AG04450 (cell line): ENCODE results near the gene TRIO. TPM values are rescaled to one million over a fixed set of nuclear protein-coding genes. Genes with fewer than 3 reads are reported as not detected.
A peak's percentile ranks its signal among the peaks of the same experiment; 100 is the strongest.
"Not testable (repeated sequence)": the region's sequence is repeated elsewhere in the genome, so short reads cannot be mapped to it uniquely, and the experiment has no call there.

Source experiments
- CTCF ChIA-PET: fragments of 300-600, 350-600 bp; formaldehyde crosslinking; extraction: SDS; loops from one replicate; lab custom pipeline; 2022; ENCODE audit warnings: antibody characterized with exemption, inconsistent platforms; lab: Charles Lee
- POLR2A ChIA-PET: fragments of 350-600 bp; formaldehyde crosslinking; extraction: SDS; loops from one replicate; lab custom pipeline; 2021; ENCODE audit warnings: antibody characterized with exemption, inconsistent platforms; lab: Yijun Ruan, JAX
- DNase-seq: peaks from one replicate; pipeline ENCODE4 v3.0.0-alpha.2; 2011; ENCODE audit warnings: low read depth, low spot score
- H3K27ac ChIP-seq: one replicate; pipeline ENCODE4 v1.5.1; 2012; ENCODE audit warnings: low read depth, low read length, control low read depth
- H3K27me3 ChIP-seq: one replicate; pipeline ENCODE4 v1.6.0; 2012; ENCODE audit warnings: low read length; ENCODE audit not compliant: control insufficient read depth, insufficient read depth
- H3K4me3 ChIP-seq: 2 replicates; pipeline ENCODE4 v1.5.1; 2011; ENCODE audit warnings: mild to moderate bottlenecking, low read depth, low read length, control low read depth
- H3K9me3 ChIP-seq: 2 replicates; pipeline ENCODE4 v1.5.1; 2012; ENCODE audit warnings: low read length; ENCODE audit not compliant: control insufficient read depth, insufficient read depth
- polyA minus RNA-seq: library from RNA; depleted of rRNA, polyadenylated mRNA; stranded (reverse); fragments of >200 nt; gene quantifications from 2 replicates; pipeline ENCODE4 v1.2.3, GENCODE V29; 2011; rRNA and poly(A)+ RNA removed
- polyA plus RNA-seq: library from polyadenylated mRNA; depleted of rRNA; stranded (reverse); fragments of >200 nt; gene quantifications from 2 replicates; pipeline ENCODE4 v1.2.3, GENCODE V29; 2011; rRNA removed
- TF ChIP-seq, protein P1 (sequence below): IDR thresholded peaks from 2 replicates; pipeline ENCODE4 v1.5.1; 2011; ENCODE audit warnings: low read depth, low read length, control low read depth, inconsistent platforms

Gene TRIO
- polyA plus RNA-seq = 268 TPM in 2 replicates
- 933 and 1,222 TPM in 2 replicates for polyA minus RNA-seq

DNA sequence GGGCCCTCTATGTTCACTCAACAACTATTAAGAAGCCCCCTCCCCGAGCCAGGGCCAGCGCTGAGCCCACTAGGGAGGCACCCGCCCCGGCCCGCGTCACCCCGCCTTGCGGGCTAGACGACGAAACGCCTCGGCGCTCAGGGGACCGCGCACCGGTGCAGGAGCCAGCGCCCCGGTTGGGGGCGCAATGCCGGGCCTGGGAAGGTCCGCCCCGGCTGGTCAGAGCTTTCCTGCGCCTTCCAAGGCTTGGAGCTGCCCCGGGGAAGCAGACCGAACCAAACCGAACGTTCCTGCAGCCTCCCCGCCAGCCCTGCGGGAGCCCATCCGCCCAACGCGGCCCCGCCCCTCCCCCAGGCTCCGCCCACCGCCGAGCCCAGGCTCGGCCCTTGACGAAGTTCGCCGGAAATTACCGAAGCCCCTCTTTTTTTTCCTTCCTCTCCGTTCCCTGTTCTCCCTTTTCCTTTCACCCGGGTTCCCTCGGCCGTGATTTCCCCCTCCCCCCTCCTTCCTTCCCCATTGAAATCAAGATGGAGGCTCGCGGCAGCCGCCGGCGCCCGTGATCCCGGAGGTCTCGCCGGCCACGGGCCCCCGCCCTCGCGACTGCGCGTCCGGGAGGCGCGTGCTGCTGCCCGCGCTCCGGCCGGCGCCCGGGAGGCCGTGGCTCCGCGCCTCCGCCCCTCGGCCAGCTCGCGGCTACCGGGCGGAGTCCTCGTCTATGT lies at the start of gene TRIO:
TRIO (plus strand) TSS at position 516 of the 719 bp plus-strand sequence. CDS start 384 bp downstream, outside the sequence.
- Histone ChIP-seq H3K9me3 (peaks cover 4% of the 10 kb centered on the region; the same call in 1 of the 2 replicates), H3K4me3 (peak within 1 kb of the TSS; percentile 84), H3K27me3 (no peaks in the 10 kb centered on the region), H3K27ac (peak within 1 kb of the TSS; percentile 98)
- ChIA-PET CTCF (interaction anchor here (0.7 to 1.8 kb wide), 5 partner anchors 11 to 232 kb away, joined by 3 to 11 read pairs (median 4); no protein-coding TSS in a partner anchor), POLR2A (interaction anchor here (0.6 to 2.9 kb wide), 10 partner anchors 14 to 168 kb away, joined by 3 to 12 read pairs (median 6); no protein-coding TSS in a partner anchor)
- DNase-seq = peak; percentile 77
- TF ChIP-seq, protein P1, sequence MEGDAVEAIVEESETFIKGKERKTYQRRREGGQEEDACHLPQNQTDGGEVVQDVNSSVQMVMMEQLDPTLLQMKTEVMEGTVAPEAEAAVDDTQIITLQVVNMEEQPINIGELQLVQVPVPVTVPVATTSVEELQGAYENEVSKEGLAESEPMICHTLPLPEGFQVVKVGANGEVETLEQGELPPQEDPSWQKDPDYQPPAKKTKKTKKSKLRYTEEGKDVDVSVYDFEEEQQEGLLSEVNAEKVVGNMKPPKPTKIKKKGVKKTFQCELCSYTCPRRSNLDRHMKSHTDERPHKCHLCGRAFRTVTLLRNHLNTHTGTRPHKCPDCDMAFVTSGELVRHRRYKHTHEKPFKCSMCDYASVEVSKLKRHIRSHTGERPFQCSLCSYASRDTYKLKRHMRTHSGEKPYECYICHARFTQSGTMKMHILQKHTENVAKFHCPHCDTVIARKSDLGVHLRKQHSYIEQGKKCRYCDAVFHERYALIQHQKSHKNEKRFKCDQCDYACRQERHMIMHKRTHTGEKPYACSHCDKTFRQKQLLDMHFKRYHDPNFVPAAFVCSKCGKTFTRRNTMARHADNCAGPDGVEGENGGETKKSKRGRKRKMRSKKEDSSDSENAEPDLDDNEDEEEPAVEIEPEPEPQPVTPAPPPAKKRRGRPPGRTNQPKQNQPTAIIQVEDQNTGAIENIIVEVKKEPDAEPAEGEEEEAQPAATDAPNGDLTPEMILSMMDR = peak; percentile 45

DNA sequence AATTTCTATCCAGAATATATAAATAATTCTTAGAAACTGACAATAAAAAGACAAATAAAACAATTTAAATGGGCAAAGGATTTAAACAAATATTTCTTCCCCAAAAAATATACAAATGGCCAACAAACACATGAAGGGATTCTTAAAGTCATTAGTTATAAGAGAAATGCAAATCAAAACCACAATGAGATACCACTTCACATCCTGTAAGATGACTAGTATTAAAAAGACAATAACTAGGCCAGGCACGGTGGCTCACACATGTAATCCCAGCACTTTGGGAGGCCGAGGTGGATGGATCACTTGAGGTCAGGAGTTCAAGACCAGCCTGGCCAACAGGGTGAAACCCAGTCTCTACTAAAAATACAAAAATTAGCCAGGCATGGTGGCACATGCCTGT lies 45.8 kb upstream of the TRIO start:
- not testable (repeated sequence) for H3K27me3 ChIP-seq, H3K27ac ChIP-seq, H3K4me3 ChIP-seq, H3K9me3 ChIP-seq, DNase-seq
- CTCF ChIA-PET = interaction anchor here (0.7 kb wide), 1 partner anchor 11 kb away, joined by 5 read pairs; no protein-coding TSS in a partner anchor
- POLR2A ChIA-PET = interaction anchor here (0.7 kb wide), 1 partner anchor 112 kb away, joined by 3 read pairs; no protein-coding TSS in a partner anchor

DNA sequence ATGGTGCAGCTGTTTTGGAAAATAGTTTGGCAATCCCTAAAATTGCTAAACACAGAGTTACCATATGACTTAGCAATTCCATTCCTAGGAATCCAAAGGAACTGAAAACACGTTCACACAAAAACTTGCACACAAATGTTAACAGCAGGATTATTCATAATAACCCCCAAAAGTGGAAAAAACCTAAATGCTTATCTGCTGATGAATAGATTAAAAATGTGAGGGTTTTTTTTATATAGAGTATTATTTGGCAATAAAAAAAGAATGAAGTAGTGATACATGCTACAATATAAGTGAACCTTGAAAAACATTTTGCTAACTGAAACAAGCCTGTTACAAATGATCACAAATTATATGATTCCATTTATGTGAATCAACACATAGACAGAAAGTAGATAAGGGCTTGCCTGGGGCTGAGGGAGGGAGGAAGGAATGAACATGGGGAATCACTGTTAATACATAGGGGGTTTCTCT lies 45.1 kb upstream of the TRIO start:
- Histone ChIP-seq H3K27me3 (no peaks in the 10 kb centered on the region), H3K27ac (peak overlapping the region; percentile 87), H3K4me3 (no peak overlapping the region), H3K9me3 (peaks cover 7% of the 10 kb centered on the region; the same call in 1 of the 2 replicates)
- POLR2A ChIA-PET = interaction anchor here (0.7 kb wide), 1 partner anchor 113 kb away, joined by 3 read pairs; no protein-coding TSS in a partner anchor
- DNase-seq = peak; percentile 75
- CTCF ChIA-PET = no interaction called here
- TF ChIP-seq, protein P1 = no peak

DNA sequence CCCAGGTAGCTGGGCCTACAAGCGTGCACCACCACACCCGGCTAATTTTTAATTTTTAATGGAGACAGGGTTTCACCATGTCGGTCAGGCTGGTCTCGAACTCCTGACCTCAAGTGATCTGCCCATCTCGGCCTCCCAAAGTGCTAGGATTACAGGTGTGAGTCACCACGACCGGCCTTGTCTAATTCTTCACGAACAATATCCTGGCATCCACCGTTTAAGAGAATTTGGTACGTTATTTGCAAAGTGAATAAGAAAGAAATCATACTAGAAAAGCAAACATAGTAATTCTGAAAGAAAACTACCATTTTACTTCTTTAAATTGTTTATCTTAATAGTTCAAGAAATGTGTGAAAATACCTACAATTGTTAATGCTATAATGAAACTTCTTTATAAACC lies 42.9 kb upstream of the TRIO start:
- ChIA-PET POLR2A (no interaction called here), CTCF (no interaction called here)
- H3K9me3 ChIP-seq = peaks cover 15% of the 10 kb centered on the region; the same call in 1 of the 2 replicates
- TF ChIP-seq, protein P1 = no peak
- no peak overlapping the region for H3K4me3 ChIP-seq
- no peak for DNase-seq
- H3K27me3 ChIP-seq = no peaks in the 10 kb centered on the region
- H3K27ac ChIP-seq = no peak overlapping the region

DNA sequence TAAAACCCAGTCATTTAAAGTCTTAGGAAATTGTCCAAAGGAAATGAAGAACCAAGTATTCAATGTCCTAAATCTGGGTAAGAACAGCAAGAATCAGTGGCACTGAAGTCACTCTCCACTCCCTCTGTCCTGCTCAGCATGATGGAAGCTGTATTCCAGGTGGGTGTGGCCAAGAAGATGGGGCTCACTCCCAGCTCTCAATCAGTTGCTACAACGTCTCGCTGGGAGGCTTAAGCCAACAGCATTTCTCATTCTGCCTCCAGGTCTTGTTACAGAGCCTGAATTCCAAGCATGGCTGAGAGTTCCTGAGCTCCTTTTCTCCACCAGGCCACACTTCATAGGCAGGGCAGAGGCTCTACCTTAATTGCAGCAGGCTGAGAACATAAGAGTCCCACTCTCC lies 41.2 kb upstream of the TRIO start:
- ChIA-PET CTCF (interaction anchor here (0.6 to 1.1 kb wide), 2 partner anchors 39 to 125 kb away, joined by 3 read pairs; no protein-coding TSS in a partner anchor), POLR2A (interaction anchor here (0.6 kb wide), 1 partner anchor 17 kb away, joined by 3 read pairs; no protein-coding TSS in a partner anchor)

More for the DNA sequence above, 41.2 kb upstream of the TRIO start:
- TF ChIP-seq, protein P1 = no peak
- no peaks in the 10 kb centered on the region for H3K27me3 ChIP-seq
- no peak overlapping the region for H3K27ac ChIP-seq
- no peak overlapping the region for H3K4me3 ChIP-seq
- peaks cover 15% of the 10 kb centered on the region; the same call in 1 of the 2 replicates for H3K9me3 ChIP-seq
- DNase-seq = no peak
